Hepatocyte (in vitro differentiated cells): ENCODE measurements around the gene PTPRM. TPM values are rescaled to one million over a fixed set of nuclear protein-coding genes. Genes with fewer than 3 reads are reported as not detected.

ENCODE experiments used
- DNase-seq: peaks from one replicate; pipeline ENCODE4 v3.0.0-alpha.2; 2016; ENCODE audit warnings: low spot score
- H2AFZ ChIP-seq: fragments of 200-600 bp; sonication (generic); 2 replicates; pipeline ENCODE4 v1.6.0; 2016; ENCODE audit warnings: antibody characterized with exemption, mild to moderate bottlenecking
- H3K27ac ChIP-seq: fragments of 200-600 bp; sonication (generic); 2 replicates; pipeline ENCODE4 v1.5.1; 2016; ENCODE audit warnings: mild to moderate bottlenecking
- H3K27me3 ChIP-seq: fragments of 200-600 bp; sonication (generic); 2 replicates; pipeline ENCODE4 v1.6.1; 2016
- H3K36me3 ChIP-seq: fragments of 200-600 bp; sonication (generic); replicated peaks from 2 replicates; pipeline ENCODE4 v1.5.1; 2016; ENCODE audit warnings: low read depth; ENCODE audit not compliant: insufficient read depth
- H3K4me1 ChIP-seq: fragments of 200-600 bp; sonication (generic); 2 replicates; pipeline ENCODE4 v1.5.1; 2016; ENCODE audit warnings: mild to moderate bottlenecking, moderate library complexity; ENCODE audit not compliant: insufficient read depth
- H3K4me2 ChIP-seq: fragments of 200-600 bp; sonication (generic); 2 replicates; pipeline ENCODE4 v1.6.0; 2016
- H3K4me3 ChIP-seq: fragments of 200-600 bp; sonication (generic); 2 replicates; pipeline ENCODE4 v1.5.1; 2016; ENCODE audit warnings: mild to moderate bottlenecking
- H3K79me2 ChIP-seq: fragments of 200-600 bp; sonication (generic); 2 replicates; pipeline ENCODE4 v1.6.0; 2017; ENCODE audit warnings: mild to moderate bottlenecking
- H3K9me2 ChIP-seq: fragments of 200-600 bp; sonication (generic); replicated peaks from 2 replicates; pipeline ENCODE4 v1.6.0; 2017; ENCODE audit warnings: mild to moderate bottlenecking; ENCODE audit not compliant: insufficient read depth
- H3K9me3 ChIP-seq: fragments of 200-600 bp; sonication (generic); 2 replicates; pipeline ENCODE4 v1.5.1; 2016; ENCODE audit warnings: low read depth, mild to moderate bottlenecking
- H4K20me1 ChIP-seq: fragments of 200-600 bp; sonication (generic); 2 replicates; pipeline ENCODE4 v1.6.0; 2016; ENCODE audit warnings: mild to moderate bottlenecking; ENCODE audit not compliant: insufficient read depth, poor library complexity, severe bottlenecking
- CTCF ChIP-seq: fragments of 200-600 bp; sonication (generic); IDR thresholded peaks from 2 replicates; pipeline ENCODE4 v1.5.1; 2016; ENCODE audit warnings: antibody characterized with exemption, mild to moderate bottlenecking; ENCODE audit not compliant: poor library complexity
- EZH2 ChIP-seq: fragments of 200-600 bp; sonication (generic); IDR thresholded peaks from 2 replicates; pipeline ENCODE4 v1.6.1; 2016; ENCODE audit warnings: antibody characterized with exemption, mild to moderate bottlenecking, borderline replicate concordance
- EZH2phosphoT487 ChIP-seq: fragments of 200-600 bp; sonication (generic); IDR thresholded peaks from one replicate; pipeline ENCODE4 v1.6.1; 2018; ENCODE audit warnings: antibody characterized with exemption, mild to moderate bottlenecking, low read depth, moderate library complexity; ENCODE audit not compliant: unreplicated experiment, severe bottlenecking
- WGBS: methylation state at CpG from one replicate; pipeline ENCODE4 v1.1.6; 2016; ENCODE audit warnings: low lambda C conversion rate; ENCODE audit errors: missing lambda C conversion rate; 5-methylcytosine and 5-hydroxymethylcytosine counted together
- polyA plus RNA-seq: library from polyadenylated mRNA; unstranded; fragments of >200 nt; fragmentation: Nextera tagmentation; extraction: Ambion mirVana; gene quantifications from 2 replicates; pipeline ENCODE4 v1.2.1, GENCODE V29; 2016
- total RNA-seq: library from RNA; depleted of rRNA; stranded (reverse); fragments of >200 nt; gene quantifications from 2 replicates; pipeline ENCODE4 v1.2.3, GENCODE V29; 2014

PTPRM gene
- total and polyA plus RNA-seq, 2 experiments from 2014 or later, result 26.1 to 47.4 TPM

GRCh38 chr18:7844017-7844416 lies 276.9 kb downstream of the PTPRM start:
- H3K36me3 ChIP-seq, result no peaks in the 10 kb centered on the region
- H3K4me3 ChIP-seq, result no peak overlapping the region
- 97% methylated on average over 2 of the region's 2 CpGs for WGBS
- no peak for DNase-seq
- no peak overlapping the region for H2AFZ ChIP-seq
- no peaks in the 10 kb centered on the region for H3K27me3 ChIP-seq
- no peak overlapping the region for H3K27ac ChIP-seq
- peaks cover 9% of the 10 kb centered on the region for H3K9me3 ChIP-seq
- no peak for TF ChIP-seq EZH2phosphoT487
- no peak for TF ChIP-seq EZH2
- no peak for TF ChIP-seq CTCF
- no peaks in the 10 kb centered on the region for H3K9me2 ChIP-seq
- no peak overlapping the region for H3K4me2 ChIP-seq
- peaks cover 5% of the 10 kb centered on the region for H3K79me2 ChIP-seq
- no peaks in the 10 kb centered on the region for H4K20me1 ChIP-seq
- H3K4me1 ChIP-seq, result no peaks in the 10 kb centered on the region

DNA sequence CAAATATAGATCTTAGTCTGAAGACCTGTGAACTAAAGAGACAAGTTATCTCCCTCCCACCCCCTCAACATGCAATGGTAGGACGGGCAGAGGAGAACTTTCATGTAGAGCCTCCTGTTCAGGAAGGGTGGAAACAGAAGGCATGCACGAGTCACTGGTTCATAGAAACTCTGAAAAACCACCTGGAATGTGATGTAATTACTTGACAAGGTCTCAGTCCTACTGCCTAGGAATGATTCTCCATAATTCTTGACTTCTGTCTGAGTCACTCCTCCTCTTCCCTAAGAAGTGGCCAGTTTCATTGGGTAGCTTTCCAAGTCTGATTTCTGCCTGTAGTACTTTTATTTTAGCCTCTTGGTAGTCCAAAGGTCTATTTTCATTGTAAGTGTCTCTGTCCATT lies 277.3 kb downstream of the PTPRM start:
- Histone ChIP-seq H3K4me2 (no peak overlapping the region), H2AFZ (no peak overlapping the region), H3K9me2 (no peaks in the 10 kb centered on the region), H4K20me1 (no peaks in the 10 kb centered on the region), H3K4me1 (no peaks in the 10 kb centered on the region), H3K9me3 (peaks cover 9% of the 10 kb centered on the region), H3K4me3 (no peak overlapping the region), H3K27ac (no peak overlapping the region), H3K27me3 (no peaks in the 10 kb centered on the region), H3K36me3 (no peaks in the 10 kb centered on the region), H3K79me2 (peaks cover 5% of the 10 kb centered on the region)
- TF ChIP-seq EZH2, result no peak
- TF ChIP-seq CTCF, result no peak
- TF ChIP-seq EZH2phosphoT487, result no peak
- 93% methylated on average over 2 of the region's 2 CpGs for WGBS
- DNase-seq, result no peak

GRCh38 chr18:7846335-7846734 lies 279.2 kb downstream of the PTPRM start:
- H3K4me3 ChIP-seq, result no peak overlapping the region
- DNase-seq, result no peak
- no peaks in the 10 kb centered on the region for H3K36me3 ChIP-seq
- no peak overlapping the region for H3K4me2 ChIP-seq
- no peaks in the 10 kb centered on the region for H4K20me1 ChIP-seq
- H2AFZ ChIP-seq, result no peak overlapping the region
- H3K4me1 ChIP-seq, result no peaks in the 10 kb centered on the region
- no peak overlapping the region for H3K27ac ChIP-seq
- TF ChIP-seq CTCF (no peak), EZH2 (no peak), EZH2phosphoT487 (no peak)
- no peaks in the 10 kb centered on the region for H3K9me2 ChIP-seq
- peaks cover 12% of the 10 kb centered on the region for H3K9me3 ChIP-seq
- no peaks in the 10 kb centered on the region for H3K27me3 ChIP-seq
- 93% methylated on average over 4 of the region's 4 CpGs for WGBS
- peaks cover 5% of the 10 kb centered on the region for H3K79me2 ChIP-seq
